H1 (cell line): ENCODE results near the gene DAZL. TPM values are rescaled to one million over a fixed set of nuclear protein-coding genes. Genes with fewer than 3 reads are reported as not detected.
A peak's percentile ranks its signal among the peaks of the same experiment; 100 is the strongest.

Source experiments
- CBX5 ChIP-seq: fragments of 300-800, 300-1000 bp; sonication (generic); IDR thresholded peaks from 2 replicates; pipeline ENCODE4 v1.7.1; 2016; ENCODE audit warnings: antibody characterized with exemption, low read length, low read depth
- CHD1 ChIP-seq: IDR thresholded peaks from 2 replicates; pipeline ENCODE4 v1.6.1; 2012; ENCODE audit warnings: low read depth, low read length, improper control_type of control experiment
- CHD2 ChIP-seq: IDR thresholded peaks from 2 replicates; pipeline ENCODE4 v1.6.1; 2012; ENCODE audit warnings: low read length, improper control_type of control experiment
- CTCF ChIP-seq, 3 experiments: IDR thresholded peaks; 1 replicate in 2 of 3; 2 replicates in 1 of 3; pipeline versions ENCODE4 v1.5.1 to v1.6.1; 2011; ENCODE audit warnings: low read length in 3 of 3, mild to moderate bottlenecking in 3 of 3, inconsistent platforms in 2 of 3, low read depth in 1 of 3, moderate library complexity in 1 of 3; ENCODE audit not compliant: insufficient read depth in 1 of 3; ENCODE audit errors: control extremely low read depth in 1 of 3
- SP4 ChIP-seq: IDR thresholded peaks from 2 replicates; pipeline ENCODE4 v1.6.1; 2012; ENCODE audit warnings: low read length, inconsistent platforms
- polyA plus RNA-seq, 7 experiments: library from polyadenylated mRNA; depleted of rRNA in 3 of 7; stranded (reverse) in 5 of 7; unstranded in 2 of 7; fragments of >200 nt in 5 of 7; fragments of 200-250 nt in 2 of 7; gene quantifications; 1 replicate in 5 of 7; 2 replicates in 1 of 7; 4 replicates in 1 of 7; pipeline versions ENCODE4 v1.2.1 to v1.2.3, GENCODE V29; 2011 to 2013; ENCODE audit warnings: missing spikeins in 2 of 7, mixed read lengths in 2 of 7
- total RNA-seq: library from RNA; stranded (reverse); fragmentation: NEBNext Ultra II Directional; extraction: Animal tissue kit (Norgen Biotek cat#: 25700); gene quantifications from 2 replicates; pipeline ENCODE4 v1.2.1, GENCODE V29; 2021

Gene DAZL
- total and polyA plus RNA-seq, 2 of the 8 experiments (the other 6 are each of a cell fraction or from before 2014, with no cell fraction given): 3.4 to 5.9 TPM

GRCh38 chr3:16604433-16604832 is 790 bp downstream of the DAZL start (continued):
- peak; percentile 23 to 37 (median 27); a peak in 3 of 4 replicates for TF ChIP-seq CTCF (IDR thresholded peaks at IDR 0.05; ENCODE audit: control extremely low read depth in 1 of 3, insufficient read depth in 1 of 3, low read depth in 1 of 3, low read length in 3 of 3)
- TF ChIP-seq SP4: no peak
- TF ChIP-seq CBX5: no peak
- TF ChIP-seq CHD1: no peak
- no peak for TF ChIP-seq CHD2
